Measurements from ENCODE around the gene DNAJC1.

DNA sequence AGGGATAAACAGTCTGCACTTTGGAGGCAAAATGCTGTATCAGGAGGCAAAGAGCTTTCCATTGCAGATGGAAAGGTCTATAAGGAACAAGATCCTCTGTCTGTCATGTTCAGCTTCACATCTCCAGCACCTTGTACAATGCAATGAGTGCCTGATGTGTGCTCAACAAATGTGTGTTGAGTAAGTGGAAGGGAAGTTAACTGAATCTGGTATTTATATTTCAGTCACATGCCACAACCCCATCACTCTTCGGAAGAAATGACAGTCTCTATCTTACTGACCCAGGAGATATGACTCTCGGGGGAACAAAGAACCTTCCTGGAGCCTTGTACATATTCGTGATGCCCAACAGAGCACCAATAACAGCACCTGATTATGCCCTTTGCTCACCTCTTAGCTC lies 20.0 kb upstream of the DNAJC1 start:
- TF ChIP-seq, protein P1, sequence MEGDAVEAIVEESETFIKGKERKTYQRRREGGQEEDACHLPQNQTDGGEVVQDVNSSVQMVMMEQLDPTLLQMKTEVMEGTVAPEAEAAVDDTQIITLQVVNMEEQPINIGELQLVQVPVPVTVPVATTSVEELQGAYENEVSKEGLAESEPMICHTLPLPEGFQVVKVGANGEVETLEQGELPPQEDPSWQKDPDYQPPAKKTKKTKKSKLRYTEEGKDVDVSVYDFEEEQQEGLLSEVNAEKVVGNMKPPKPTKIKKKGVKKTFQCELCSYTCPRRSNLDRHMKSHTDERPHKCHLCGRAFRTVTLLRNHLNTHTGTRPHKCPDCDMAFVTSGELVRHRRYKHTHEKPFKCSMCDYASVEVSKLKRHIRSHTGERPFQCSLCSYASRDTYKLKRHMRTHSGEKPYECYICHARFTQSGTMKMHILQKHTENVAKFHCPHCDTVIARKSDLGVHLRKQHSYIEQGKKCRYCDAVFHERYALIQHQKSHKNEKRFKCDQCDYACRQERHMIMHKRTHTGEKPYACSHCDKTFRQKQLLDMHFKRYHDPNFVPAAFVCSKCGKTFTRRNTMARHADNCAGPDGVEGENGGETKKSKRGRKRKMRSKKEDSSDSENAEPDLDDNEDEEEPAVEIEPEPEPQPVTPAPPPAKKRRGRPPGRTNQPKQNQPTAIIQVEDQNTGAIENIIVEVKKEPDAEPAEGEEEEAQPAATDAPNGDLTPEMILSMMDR (IDR thresholded peaks at IDR 0.05), result no peak
- TF ChIP-seq POLR2AphosphoS5 (IDR thresholded peaks at IDR 0.05; ENCODE audit: low read depth, low read length) (no peak), SIN3A (IDR thresholded peaks at IDR 0.05; ENCODE audit: borderline replicate concordance, insufficient read depth, low read depth, low read length) (no peak), TCF7L2 (IDR thresholded peaks at IDR 0.05; ENCODE audit: low read depth, low read length) (no peak)
- TF ChIP-seq, protein P2, sequence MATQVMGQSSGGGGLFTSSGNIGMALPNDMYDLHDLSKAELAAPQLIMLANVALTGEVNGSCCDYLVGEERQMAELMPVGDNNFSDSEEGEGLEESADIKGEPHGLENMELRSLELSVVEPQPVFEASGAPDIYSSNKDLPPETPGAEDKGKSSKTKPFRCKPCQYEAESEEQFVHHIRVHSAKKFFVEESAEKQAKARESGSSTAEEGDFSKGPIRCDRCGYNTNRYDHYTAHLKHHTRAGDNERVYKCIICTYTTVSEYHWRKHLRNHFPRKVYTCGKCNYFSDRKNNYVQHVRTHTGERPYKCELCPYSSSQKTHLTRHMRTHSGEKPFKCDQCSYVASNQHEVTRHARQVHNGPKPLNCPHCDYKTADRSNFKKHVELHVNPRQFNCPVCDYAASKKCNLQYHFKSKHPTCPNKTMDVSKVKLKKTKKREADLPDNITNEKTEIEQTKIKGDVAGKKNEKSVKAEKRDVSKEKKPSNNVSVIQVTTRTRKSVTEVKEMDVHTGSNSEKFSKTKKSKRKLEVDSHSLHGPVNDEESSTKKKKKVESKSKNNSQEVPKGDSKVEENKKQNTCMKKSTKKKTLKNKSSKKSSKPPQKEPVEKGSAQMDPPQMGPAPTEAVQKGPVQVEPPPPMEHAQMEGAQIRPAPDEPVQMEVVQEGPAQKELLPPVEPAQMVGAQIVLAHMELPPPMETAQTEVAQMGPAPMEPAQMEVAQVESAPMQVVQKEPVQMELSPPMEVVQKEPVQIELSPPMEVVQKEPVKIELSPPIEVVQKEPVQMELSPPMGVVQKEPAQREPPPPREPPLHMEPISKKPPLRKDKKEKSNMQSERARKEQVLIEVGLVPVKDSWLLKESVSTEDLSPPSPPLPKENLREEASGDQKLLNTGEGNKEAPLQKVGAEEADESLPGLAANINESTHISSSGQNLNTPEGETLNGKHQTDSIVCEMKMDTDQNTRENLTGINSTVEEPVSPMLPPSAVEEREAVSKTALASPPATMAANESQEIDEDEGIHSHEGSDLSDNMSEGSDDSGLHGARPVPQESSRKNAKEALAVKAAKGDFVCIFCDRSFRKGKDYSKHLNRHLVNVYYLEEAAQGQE (IDR thresholded peaks at IDR 0.05; ENCODE audit: insufficient read depth in 1 of 2, low read depth in 2 of 2, low read length in 1 of 2), result no peak

All from Panc1 (cell line).